ENCODE data around the gene JKAMP. TPM values are rescaled to one million over a fixed set of nuclear protein-coding genes. Genes with fewer than 3 reads are reported as not detected.

The JKAMP gene
- total and polyA plus RNA-seq, 2 of the 8 experiments (the other 6 are each of a cell fraction or from before 2014, with no cell fraction given), result 34.9 to 182 TPM

GRCh38 chr14:59464486-59465315 is 19.6 kb upstream of the JKAMP start:
- H4K5ac ChIP-seq (ENCODE audit: insufficient read length, low read depth, low read length), result no peak overlapping the region
- H3K9ac ChIP-seq (replicated peaks in 1 of 4; ENCODE audit: extremely low read depth in 1 of 4, low read depth in 3 of 4, low read length in 3 of 4), result peak overlapping the region in 1 of 4 experiments; percentile 35; a peak in 2 of 7 replicates
- H3K9me3 ChIP-seq (ENCODE audit: insufficient read depth in 2 of 2, low read depth in 1 of 2, low read length in 1 of 2), result no peaks in the 10 kb centered on the region
- H4K20me1 ChIP-seq (replicated peaks in 1 of 2; ENCODE audit: control insufficient read depth in 1 of 2, insufficient read depth in 2 of 2, low read length in 2 of 2), result peaks cover 0 to 7% of the 10 kb centered on the region in 2 experiments
- no peak overlapping the region for H3K18ac ChIP-seq (ENCODE audit: extremely low read depth, low read length)
- ChIA-PET CTCF (ENCODE audit: partially characterized antibody) (interaction anchor here (1.5 to 2.6 kb wide), 2 partner anchors 10 to 43 kb away, joined by 4 to 11 read pairs; no protein-coding TSS in a partner anchor), POLR2A (ENCODE audit: partially characterized antibody) (interaction anchor here (0.6 to 1.8 kb wide), 4 partner anchors 9 to 19 kb away, joined by 3 to 6 read pairs (median 6); partner anchors contain the start of genes JKAMP and L3HYPDH)
- no peak overlapping the region for H4K91ac ChIP-seq (replicated peaks; ENCODE audit: insufficient read length, low read length)
- H2BK5ac ChIP-seq (ENCODE audit: low read depth, low read length), result no peak overlapping the region
- DNase-seq (ENCODE audit: low read depth in 1 of 2, low spot score in 2 of 2) (peak in 1 of 2 experiments; percentile 79), FAIRE-seq (no peak)
- H3K4me2 ChIP-seq (ENCODE audit: insufficient read depth in 1 of 2, low read depth in 2 of 2, low read length in 2 of 2), result peak overlapping the region; percentile 75 to 97
- no peak overlapping the region for H2AK5ac ChIP-seq (ENCODE audit: low read depth, low read length)
- 2% methylated on average over 55 of the region's 105 CpGs; no CpG with 5 or more reads in 1 of the 2 experiments for WGBS, 2 experiments (ENCODE audit: extremely low coverage in 1 of 2, insufficient coverage in 1 of 2, insufficient read length in 1 of 2, insufficient replicate concordance in 2 of 2, low coverage in 1 of 2, low lambda C conversion rate in 2 of 2, missing lambda C conversion rate in 1 of 2)
- peaks cover 15% of the 10 kb centered on the region; the same call in 1 of the 2 replicates for H3K23me2 ChIP-seq (ENCODE audit: low read depth, low read length)
- no peak overlapping the region for H2BK120ac ChIP-seq (replicated peaks; ENCODE audit: low read depth, low read length)
- H2BK12ac ChIP-seq (ENCODE audit: low read depth, low read length), result no peak overlapping the region
- no peak overlapping the region for H3K27ac ChIP-seq (ENCODE audit: low read depth, low read length)
- H4K8ac ChIP-seq (ENCODE audit: extremely low read depth, insufficient read depth, low read length), result peak overlapping the region; percentile 76; the same call in 1 of the 2 replicates
- H2AFZ ChIP-seq (ENCODE audit: low read length), result peak overlapping the region; percentile 89; the same call in 1 of the 2 replicates
- H3K4ac ChIP-seq (replicated peaks; ENCODE audit: insufficient read length, low read depth, low read length), result peak overlapping the region; percentile 63
- H3K56ac ChIP-seq (replicated peaks; ENCODE audit: insufficient read length, low read depth, low read length), result no peak overlapping the region
- peak overlapping the region; percentile 46 to 74 (median 53) for H3K4me3 ChIP-seq (ENCODE audit: extremely low read depth in 1 of 4, insufficient read depth in 2 of 4, low read depth in 3 of 4, low read length in 4 of 4)
- no peak overlapping the region for H2BK15ac ChIP-seq (ENCODE audit: low read length)
- no peaks in the 10 kb centered on the region for H3K79me1 ChIP-seq (ENCODE audit: low read depth, low read length)
- H3K23ac ChIP-seq (ENCODE audit: insufficient read length), result no peak overlapping the region
- no peaks in the 10 kb centered on the region for H3K36me3 ChIP-seq (ENCODE audit: control insufficient read depth in 2 of 4, insufficient read depth in 4 of 4, low read length in 3 of 4)
- H3K79me2 ChIP-seq (ENCODE audit: control insufficient read depth in 1 of 2, insufficient read depth in 2 of 2, low read length in 2 of 2), result no peaks in the 10 kb centered on the region
- H3K14ac ChIP-seq (ENCODE audit: insufficient read length), result no peak overlapping the region
- H2BK20ac ChIP-seq (ENCODE audit: low read length), result no peak overlapping the region
- H3K27me3 ChIP-seq (replicated peaks in 1 of 4; ENCODE audit: control insufficient read depth in 3 of 4, extremely low read depth in 1 of 4, insufficient read depth in 3 of 4, low read length in 3 of 4), result peaks cover 0 to 23% (median 13%) of the 10 kb centered on the region in 4 experiments; a peak in 6 of 7 replicates
- peaks cover 0 to 10% (median 4%) of the 10 kb centered on the region in 4 experiments; a peak in 4 of 7 replicates for H3K4me1 ChIP-seq (replicated peaks in 1 of 4; ENCODE audit: control insufficient read depth in 3 of 4, insufficient read depth in 4 of 4, low read length in 3 of 4)
- TF ChIP-seq FOSL1 (IDR thresholded peaks at IDR 0.05; ENCODE audit: insufficient read depth, low read depth, low read length), result no peak
- no peak for TF ChIP-seq SIRT6 (IDR thresholded peaks at IDR 0.05; ENCODE audit: low read length)

All from H1 (cell line).